Measurements from ENCODE around the gene MED12L.
"Not testable (repeated sequence)": the region's sequence is repeated elsewhere in the genome, so short reads cannot be mapped to it uniquely, and the experiment has no call there.

Gene MED12L

DNA sequence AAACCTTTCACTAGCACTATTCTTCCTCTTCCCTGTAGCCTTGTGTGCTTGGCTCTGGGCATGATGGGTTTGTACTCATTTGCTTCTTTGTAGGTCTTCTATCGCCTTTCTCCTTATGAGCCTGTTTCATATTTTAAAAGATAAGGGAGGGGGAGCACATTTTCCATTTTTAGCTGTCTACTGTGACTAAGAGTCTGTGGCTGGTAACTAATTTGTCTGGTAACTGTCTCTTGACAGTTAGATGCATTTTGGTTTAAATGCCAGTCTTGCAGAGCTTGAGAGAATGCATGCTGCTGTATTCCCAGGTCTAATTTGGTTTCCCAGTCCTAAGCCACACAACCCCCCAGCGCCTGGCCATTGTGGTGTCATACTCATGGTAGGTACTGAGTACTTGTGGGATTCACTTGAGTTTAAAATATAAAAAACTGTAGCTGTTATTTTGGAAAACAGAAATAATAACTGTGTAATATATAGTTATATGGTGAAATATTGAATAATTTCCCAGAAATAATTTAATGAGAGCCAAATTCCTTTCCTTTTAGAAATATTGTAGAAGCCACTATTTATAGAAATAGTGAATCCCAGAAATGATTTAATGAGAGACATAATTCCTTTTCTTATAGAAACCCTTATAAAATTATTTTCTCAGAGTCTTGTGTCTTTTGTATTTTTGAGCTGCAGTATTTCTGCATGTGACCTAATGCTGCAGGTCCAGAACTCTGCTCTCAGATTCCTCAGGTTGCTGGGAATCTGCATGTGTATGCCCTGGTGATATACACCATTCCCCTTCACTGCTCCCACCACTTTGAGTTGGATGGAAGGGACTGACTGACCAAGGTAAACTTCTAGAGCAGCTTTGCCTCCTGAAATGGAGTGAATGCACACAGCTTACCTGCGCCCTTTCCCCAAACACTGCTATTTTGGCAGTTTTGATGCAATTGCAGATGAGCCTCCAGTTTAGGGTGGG is 131.5 kb downstream of the MED12L start:
- no peak for DNase-seq

DNA sequence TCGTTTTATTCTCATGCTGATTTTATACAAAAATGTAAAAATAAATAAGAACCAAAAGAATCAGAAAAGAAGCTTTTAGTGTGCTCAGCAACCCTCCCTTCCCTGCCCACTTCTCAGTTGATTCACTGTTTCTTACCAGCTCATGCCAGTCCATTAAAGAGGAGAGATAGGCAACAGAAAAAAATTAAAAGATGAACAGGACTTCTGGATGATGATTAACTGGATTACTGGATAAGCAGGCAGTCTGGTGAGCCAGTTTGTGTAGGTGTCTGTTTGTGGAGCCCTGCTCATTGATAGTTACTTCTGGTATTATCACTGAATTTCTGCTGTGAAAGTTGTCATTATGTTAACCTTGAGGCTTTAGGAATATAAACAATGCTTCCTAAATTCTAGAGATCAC is 132.7 kb downstream of the MED12L start:
- DNase-seq = no peak

DNA sequence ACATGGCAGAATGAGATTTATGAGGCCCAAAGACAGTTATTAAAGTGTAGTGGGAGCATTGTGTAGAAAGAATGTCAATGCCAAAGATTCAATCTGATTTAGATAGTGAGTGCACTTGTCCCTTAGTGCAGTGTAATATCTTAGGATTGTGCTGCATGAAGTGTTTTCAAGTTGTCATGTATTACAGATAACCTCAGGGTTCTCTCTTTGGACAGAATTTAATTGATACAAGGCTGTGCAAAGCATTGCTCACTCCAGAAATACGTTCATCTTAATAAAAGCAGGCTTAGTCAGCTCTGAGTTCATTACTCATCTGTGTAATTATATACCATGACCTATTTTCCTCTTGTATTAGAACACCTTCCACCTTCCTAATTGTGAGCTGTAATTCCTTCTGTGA is 133.6 kb downstream of the MED12L start:
- no peak for DNase-seq

DNA sequence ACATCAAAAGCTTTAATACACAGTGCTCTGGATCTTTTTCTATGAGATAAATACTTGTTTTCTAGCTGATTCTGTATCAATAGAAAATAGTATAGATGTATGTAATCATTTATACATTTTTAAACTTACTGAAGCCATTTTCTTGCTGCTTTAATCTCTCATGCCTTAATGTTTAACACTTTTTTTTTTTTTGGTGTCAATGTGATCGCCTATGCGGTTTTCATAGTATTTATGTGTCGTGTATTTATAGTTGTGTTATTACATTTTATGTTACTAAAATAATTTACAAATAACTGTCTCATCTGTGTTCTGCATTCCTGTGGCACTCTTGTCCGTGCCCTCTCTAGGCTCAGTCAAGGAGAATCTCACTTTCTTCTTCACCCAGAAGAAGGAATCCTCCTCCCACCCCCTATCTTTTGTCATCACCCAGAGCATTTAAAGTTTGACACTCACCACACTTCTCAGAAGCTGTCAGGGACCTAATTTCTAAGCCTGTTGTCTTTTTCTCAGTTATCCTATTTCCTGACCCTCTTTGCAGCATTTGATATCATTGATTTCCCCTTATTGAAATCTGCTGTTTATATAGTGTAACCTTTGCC is 138.9 kb downstream of the MED12L start:
- no peak for DNase-seq

DNA sequence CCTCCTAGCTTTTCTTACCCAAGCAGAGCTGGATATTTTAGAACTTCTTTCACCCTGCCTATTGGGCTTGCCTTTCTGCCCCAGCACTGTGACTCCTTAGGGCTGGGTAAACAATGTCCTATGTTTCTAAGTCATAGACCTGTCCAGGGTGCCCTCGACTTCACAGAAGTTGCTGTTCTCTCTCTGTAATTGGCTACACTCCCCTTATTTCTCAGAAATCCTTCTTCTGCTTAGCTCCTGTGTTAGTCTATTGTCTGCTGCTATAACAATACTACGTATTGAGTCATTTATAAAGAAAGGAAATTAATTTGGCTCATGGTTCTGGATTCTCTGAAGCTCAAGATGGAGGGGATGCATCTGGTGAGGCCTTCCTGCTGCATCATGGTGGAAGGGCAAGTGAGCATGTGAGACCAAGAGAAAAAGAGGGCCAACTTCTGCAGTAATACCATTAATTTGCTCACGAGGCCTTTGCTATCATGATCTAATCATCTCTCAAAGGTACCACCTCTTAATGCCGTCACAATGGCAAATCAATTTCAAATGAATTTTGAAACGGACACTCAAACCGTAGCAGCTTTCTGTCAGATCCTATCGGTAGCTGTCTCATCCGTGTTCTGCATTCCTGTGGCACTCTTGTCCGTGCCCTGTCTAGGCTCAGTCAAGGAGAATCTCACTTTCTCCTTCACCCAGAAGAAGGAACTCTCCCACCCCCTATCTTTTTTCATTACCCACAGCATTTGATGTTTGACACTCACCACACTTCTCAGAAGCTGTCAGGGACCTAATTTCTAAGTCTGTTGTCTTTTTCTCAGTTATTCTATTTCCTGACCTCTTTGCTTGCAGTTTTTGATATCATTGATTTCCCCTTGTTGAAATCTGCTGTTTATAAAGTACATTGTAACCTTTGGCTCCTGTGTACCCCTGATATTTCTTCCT is 139.8 kb downstream of the MED12L start:
- DNase-seq = no peak

DNA sequence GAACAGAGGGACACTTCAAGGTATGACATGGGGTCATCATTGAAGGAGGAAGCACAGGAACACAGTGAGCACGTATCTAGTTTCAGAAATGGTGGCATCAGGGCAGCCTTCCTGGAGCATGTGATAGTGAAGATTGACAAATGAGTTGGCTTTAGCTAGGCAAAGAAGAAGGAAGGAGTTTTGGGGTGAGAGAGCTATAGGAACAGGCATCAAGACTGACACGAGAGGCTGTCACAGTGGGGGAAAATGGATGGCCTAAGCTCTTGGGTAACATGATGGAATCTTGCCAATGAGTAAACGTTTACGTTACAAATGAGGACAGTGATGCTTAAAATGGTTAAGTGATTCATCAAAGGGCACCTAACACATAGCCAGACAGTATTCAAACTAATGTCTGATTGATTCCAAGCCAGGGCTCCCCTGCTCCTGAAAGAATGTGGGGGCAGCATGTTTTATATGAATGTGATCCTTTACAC is 140.7 kb downstream of the MED12L start:
- DNase-seq = no peak

DNA sequence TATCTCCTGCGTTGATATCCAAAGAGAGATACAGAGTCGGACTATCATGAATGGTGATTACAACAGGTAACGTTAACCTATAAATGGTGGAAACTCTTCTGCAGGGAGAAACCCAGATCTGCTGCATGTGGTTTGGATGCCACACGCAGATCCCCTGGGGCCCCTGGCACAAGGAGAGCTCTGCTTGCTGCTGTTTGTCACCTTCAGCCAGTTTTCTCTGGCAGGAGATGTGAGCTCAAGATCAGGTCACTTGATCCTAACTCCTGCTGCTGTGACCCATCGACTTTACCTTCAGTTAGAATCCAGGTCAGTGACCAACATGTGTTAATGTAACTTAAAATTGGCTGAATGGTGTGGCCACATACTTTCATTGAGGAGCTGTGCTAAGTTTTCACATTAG is 141.4 kb downstream of the MED12L start:
- DNase-seq = no peak

DNA sequence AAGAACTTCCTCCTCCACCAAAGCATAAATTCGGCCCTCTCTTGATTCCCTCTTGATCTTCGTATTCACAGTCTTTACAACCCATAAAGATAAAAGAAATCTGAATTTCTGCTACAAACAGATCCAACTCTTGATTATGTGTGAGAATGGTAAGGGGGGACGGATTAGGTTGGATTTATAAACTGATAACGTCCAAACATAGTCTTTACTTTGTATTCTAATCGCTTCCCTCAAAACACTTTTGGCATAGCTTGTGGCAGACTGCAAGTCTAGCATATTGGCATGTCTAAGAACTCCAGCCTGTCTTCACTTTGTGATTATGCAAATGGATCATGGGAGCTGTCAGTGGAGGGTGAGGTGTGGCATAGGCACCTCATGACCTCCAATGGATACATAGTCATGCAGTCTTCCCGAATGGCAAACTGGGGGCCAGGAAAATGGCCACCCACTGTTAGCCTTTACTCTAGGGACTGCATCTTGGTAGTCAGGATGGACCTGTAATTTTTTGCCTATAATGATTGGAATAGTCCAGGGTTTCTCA is 141.9 kb downstream of the MED12L start:
- DNase-seq = no peak

DNA sequence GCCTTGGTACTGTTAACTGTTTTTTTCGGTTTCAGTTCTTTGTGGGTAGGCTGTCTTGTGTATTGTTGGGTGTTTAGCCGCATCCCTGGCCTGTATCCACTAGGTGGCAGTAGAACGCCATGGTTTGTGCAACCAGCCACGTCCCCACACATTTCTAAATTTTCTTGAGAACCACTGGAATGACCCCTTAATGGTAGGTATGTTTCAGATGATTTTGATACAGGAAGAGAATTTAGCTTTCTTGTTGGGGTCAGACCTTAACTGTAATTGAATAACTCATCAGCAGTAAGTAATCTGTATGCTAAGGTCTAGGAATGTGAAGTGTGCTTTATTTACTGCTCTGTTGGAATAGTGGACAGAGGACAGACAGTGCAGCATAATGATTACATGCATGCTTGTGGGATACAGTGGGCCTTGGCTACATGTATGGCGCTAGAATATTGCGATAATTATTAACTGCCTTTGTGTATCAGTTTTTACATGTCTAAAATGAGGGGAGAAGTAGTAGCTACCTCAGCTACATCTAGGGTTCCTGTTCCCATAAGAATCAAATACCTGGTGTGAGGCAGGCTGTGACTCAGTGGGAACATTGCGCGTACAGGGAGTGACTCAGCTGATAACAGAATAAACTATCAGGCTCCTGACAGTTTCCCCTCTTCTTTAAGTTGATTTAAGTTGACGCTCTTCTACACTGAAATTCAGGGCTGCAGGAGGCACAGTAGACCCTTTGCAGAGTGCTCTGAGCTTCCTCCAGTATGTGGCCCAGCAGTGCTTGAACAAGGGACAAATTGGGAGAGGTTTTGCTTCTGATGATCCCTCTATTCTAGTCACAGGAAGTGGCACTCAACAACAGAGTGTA is 142.6 kb downstream of the MED12L start:
- peak; percentile 84 for DNase-seq

DNA sequence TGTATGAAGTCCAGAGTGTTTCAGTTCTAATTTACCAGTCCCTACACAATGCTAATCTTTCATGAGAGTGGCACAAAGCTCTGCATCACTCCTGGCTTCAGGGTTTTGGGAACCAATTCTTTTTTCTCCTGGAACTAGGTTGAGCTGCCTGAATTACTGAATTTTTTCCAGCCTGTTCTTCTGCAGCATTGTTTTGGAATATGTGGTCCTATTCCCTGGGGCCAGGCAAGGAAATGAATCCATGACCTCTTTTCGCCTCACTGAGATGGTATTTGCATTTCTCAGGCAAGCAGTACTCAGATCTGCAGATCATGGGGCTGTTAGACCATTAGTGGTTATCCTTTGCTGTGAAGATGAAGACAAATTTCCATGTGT is 143.2 kb downstream of the MED12L start:
- DNase-seq = no peak

DNA sequence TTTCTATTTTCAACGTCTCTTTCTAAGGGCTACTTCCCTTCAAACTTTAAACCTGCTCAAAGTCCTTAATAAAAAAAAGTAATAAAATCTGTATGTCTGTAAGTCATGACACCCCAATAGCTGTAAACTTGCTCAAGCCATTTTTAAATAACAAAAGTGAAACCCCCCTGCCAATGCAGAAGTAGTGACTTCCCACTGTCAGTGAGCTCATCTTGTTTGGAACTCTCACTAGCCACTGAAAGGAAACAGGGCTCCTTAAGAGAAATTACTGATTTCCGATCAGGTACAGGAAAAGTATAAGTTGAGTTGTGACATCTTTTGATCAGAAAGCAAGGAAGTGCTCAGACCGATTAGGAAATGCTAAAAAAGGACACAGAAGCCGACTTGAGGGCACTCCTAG is 145.2 kb downstream of the MED12L start:
- peak; percentile 16 for DNase-seq

DNA sequence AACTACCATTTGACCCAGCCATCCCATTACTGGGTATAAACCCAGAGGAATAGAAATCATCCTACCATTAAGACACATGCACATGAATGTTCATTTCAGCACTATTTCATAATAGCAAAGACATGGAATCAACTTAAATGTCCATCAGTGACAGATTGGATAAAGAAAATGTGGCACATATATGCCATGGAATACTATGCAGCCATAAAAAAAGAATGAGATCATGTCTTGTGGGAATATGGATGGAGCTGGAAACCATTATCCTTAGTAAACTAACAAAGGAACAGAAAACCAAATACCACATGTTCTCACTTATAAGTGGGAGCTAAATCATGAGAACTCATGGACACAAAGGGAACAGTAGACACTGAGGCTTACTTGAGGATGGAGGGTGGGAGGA is 146.9 kb downstream of the MED12L start:
- DNase-seq = not testable (repeated sequence)

DNA sequence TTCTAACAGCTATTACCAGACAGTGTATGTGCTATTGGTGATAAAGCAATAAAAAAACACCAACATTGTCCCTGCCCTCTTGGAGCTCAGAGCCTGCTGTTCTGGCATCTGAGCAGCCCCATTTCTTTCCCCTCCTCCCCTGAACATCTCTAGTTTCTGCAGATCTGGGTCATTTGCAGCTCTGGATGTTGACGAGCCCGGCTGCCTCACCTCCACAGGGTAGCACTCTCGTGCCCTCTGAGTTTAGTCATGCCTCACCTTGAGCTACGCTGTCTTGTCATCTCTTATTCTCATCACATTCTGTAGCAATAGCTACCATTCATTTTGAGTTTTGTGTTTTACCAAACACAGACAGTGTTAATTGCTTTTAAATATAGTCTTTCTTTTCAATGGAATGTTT is 147.5 kb downstream of the MED12L start:
- DNase-seq = no peak

DNA sequence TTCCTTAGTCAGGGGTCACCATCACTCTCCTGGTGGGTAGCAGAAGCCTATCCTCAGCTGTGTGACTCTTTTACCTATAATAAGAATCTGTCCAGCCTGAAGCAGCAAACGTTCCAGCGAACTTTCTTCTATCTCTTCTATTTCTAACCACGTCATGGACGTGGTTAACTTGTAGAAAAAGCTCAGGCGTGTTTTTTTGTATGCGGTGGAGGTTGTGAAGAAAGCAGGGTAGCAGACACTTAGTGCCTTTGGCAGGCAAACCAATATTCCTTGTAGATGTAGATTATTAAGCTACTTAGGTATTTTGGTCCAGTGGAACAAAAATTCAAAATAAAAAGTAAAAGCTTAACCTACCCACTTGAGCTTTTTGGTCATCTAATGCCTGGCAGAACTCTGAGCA is 149.4 kb downstream of the MED12L start:
- no peak for DNase-seq

DNA sequence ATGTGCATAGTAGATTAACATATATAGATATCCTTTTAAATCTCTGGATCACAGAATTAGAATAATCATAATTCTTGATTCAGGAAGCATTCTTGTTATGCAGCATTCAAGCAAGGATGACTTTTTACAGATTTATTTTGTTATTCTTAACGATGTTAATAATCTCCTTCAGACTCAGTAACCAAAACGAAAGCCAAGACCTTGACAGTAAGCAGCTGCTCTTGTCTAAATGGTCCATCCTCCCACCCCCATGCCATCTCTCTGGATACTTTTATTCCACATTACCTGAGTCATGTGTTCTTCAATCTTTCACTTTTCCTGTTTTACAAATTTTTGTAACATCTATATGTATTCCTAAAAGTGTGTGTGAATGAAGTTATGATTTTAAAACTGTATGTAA is 150.9 kb downstream of the MED12L start:
- DNase-seq = no peak

DNA sequence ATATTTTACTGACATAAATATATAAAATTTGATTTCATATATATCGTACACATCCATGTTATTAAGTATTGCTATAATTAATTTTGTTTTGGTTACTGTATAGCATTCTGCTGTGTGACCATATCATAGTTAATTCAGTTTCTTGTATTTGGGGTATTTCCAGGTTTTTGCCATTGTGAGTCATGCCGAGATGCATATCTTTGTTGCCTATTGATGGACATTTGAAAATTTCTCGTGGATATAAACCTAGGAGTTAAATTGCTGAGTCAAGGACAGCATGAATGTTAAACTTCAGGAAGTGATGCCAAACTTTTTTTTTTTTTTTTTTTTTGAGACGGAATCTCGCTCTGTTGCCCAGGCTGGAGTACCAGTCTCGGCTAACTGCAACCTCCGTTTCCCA is 151.3 kb downstream of the MED12L start:
- no peak for DNase-seq

DNA sequence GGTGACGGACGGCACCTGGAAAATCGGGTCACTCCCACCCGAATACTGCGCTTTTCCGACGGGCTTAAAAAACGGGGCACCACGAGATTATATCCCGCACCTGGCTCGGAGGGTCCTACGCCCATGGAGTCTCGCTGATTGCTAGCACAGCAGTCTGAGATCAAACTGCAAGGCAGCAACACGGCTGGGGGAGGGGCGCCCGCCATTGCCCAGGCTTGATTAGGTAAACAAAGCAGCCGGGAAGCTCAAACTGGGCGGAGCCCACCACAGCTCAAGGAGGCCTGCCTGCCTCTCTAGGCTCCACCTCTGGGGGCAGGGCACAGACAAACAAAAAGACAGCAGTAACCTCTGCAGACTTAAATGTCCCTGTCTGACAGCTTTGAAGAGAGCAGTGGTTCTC is 156.5 kb downstream of the MED12L start:
- not testable (repeated sequence) for DNase-seq

DNA sequence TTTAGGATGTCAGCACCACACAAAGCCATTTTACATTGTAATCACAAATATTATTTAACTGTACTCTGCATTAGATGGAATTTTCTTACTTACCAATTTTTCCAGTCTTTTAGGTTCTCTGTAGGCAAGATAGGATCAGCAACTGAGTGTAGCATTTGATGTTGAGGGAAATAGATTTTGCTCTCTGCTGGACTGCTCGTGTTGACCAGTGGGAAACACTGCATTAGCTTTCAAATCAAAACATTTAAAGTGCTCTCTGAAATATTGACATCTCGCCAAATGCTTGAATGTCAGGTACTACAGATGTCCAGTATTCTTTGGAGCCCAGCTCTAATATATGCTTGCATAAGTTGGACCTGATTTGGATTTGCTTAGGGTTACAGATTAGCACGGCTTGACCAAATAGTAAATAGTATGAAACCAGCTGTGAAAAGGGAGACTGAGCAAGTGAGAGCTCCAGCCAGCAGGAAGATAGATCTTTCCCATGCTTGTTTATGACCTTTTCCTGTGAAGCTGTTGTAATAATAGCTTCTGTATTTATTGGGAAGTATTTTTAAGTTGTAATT is 163.4 kb downstream of the MED12L start:
- no peak for DNase-seq

DNA sequence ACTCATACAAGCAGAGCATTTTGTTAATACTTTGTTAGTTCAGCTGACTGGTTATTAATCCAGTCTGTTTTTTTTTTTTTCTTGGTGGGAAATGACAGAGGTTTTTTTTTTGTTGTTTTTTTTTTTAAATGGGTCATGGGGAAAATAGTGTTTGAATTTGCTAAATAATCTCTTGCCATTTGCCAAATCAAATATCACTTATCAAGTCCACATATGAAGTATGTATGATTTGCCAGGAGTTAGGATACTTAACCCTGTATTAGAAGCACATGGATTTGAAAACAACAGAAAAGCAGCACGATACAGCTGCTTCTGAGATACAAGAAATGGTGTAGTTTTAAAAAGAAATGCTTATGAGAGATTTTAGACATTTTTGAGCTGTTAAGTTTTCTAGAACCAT is 171.3 kb downstream of the MED12L start:
- DNase-seq = no peak

DNA sequence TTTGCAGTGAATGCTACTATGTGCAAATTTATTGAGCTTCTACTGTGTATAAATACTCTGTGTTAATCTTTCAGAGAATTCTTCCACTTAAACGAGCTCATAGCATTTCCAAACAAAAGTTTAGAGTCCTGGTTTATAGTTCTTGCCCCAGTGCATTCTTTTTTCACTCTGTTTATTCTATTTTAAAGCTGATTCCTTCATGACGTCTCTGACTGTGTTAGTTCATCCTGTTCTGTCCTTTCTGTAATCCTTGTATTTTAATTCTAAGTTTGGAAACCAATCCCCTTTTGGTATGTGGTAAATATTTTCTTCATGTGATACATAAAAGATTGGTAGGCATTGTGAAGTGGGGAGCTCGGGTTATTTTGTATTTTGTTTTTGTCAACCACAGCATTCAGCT is 174.2 kb downstream of the MED12L start:
- DNase-seq = no peak

DNA sequence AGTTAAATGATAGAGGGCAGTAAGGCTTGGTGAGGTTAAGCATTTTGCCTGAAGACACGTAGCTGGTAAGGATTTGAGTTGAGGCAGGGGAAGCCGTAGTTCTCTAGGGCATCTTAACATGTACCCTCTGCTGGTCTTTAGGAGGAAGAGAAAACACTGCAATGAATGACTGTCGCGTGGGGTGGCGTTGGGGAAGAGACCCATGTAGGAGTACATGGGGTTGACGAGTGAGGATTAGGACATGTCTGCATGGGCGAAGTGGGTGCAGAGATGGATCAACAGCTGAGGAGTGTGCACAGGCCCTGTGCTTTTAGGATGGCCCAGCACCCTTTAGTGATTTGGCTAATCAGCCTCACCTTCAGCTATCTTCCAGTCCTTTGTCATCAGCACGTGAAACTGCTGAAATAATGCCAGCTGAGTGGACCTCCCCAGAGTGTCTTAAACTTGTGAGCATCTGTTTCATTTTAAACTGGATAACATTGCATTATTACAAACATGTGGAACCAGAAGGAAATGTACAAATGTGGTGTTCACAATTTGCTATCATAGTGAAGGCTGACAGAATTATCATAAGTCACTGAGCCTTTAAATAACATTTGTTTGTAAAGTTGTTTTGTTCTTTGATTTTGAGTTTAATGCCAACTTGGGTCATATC is 177.5 kb downstream of the MED12L start:
- DNase-seq = no peak

All from CD4-positive, alpha-beta T cell treated with Interleukin-12 subunit alpha and Interleukin-12 subunit beta, for 1 hour (primary cell).